Pancreas (tissue), 10 donors: ENCODE results near the gene COA7. TPM values are rescaled to one million over a fixed set of nuclear protein-coding genes. Genes with fewer than 3 reads are reported as not detected.
"Not testable (repeated sequence)": the region's sequence is repeated elsewhere in the genome, so short reads cannot be mapped to it uniquely, and the experiment has no call there.

ENCODE experiments used
- ATAC-seq, 4 donors: fragments of 200-7000 bp; cut with Tn5 transposase; one replicate each; pipeline versions ENCODE4 v1.8.0 to v1.9.1; 2020; ENCODE audit warnings: mild to moderate bottlenecking in 4 of 4, moderate library complexity in 4 of 4
- DNase-seq, 6 donors: peaks; one replicate each; pipeline ENCODE4 v3.0.0-alpha.2; 2020
- FAIRE-seq: peaks from 2 replicates; lab custom pipeline; 2012; peaks lifted over from hg19 to GRCh38; lab: Jason Lieb, UNC
- H3K27ac ChIP-seq, 4 donors: fragments of 200-600 bp; sonication (generic); 1 replicate in 3 of 4; 2 replicates in 1 of 4; pipeline versions ENCODE4 v1.5.0 to v1.8.0; 2020
- H3K27me3 ChIP-seq, 4 donors: fragments of 200-600 bp; one replicate each; pipeline ENCODE4 v1.8.0; 2021
- H3K36me3 ChIP-seq, 3 donors: fragments of 200-600 bp; sonication (generic) in 1 of 3; one replicate each; pipeline versions ENCODE4 v1.5.0 to v1.8.0; 2020 to 2021
- H3K4me1 ChIP-seq, 3 donors: fragments of 200-600 bp; one replicate each; pipeline ENCODE4 v1.8.0; 2021
- H3K4me3 ChIP-seq, 4 donors: fragments of 200-600 bp; sonication (generic) in 2 of 4; one replicate each; pipeline versions ENCODE4 v1.5.0 to v1.8.0; 2020 to 2021
- H3K9me3 ChIP-seq, 4 donors: fragments of 200-600 bp; one replicate each; pipeline ENCODE4 v1.8.0; 2021
- CTCF ChIP-seq, 4 donors: fragments of 200-600 bp; sonication (generic) in 3 of 4; IDR thresholded peaks; one replicate each; pipeline versions ENCODE4 v1.5.0 to v1.8.0; 2021; ENCODE audit warnings: antibody characterized with exemption in 4 of 4
- WGBS, 2 donors: extraction: QIAGEN DNeasy Blood & Tissue Kit; methylation state at CpG; one replicate each; pipeline ENCODE4 v1.1.7; 2013; 5-methylcytosine and 5-hydroxymethylcytosine counted together
- intact Hi-C, 3 donors: fragments of 100-400 bp; cut with DNase I; formaldehyde crosslinking; loops; one replicate each; pipeline versions ENCODE4 v1.11.1 to v1.14.2; 2022
- polyA plus RNA-seq, 2 donors: library from polyadenylated mRNA; stranded (reverse); fragments of 200-250 nt; gene quantifications; one replicate each; pipeline ENCODE4 v1.2.3, GENCODE V29; 2013
- total RNA-seq, 6 donors: library from RNA; stranded (reverse); fragmentation: NEBNext Ultra II Directional in 4 of 6; extraction: Animal tissue kit (Norgen Biotek cat#: 25700) in 4 of 6; gene quantifications; one replicate each; pipeline versions ENCODE4 v1.2.1 to v1.2.4, GENCODE V29; 2021 to 2023
- donor health status: healthy with polysubstance abuse.
- donor health status: DM: no; HTN: no; CAD: no; lungs with moderate emphysema.
- donor health status: DM: no; HTN: no; CAD: no.
- donor health status: control.
- donor health status: control.
- donor health status: Bipolar disorder and iron deficiency.
- donor health status: DM: yes; HTN: yes; CAD: no.
- donor health status: DM: no; HTN: no; CAD: no.
- donor health status: DM: no; HTN: no; CAD: no.
- donor health status: DM: yes; HTN: yes; CAD: no.

The COA7 gene
- total and polyA plus RNA-seq, 8 donors: 2.1 to 18.6 (median 7.8) TPM

- Histone ChIP-seq H3K36me3 (no peaks in the 10 kb centered on the region), H3K27ac (no peak overlapping the region), H3K4me3 (no peak overlapping the region), H3K27me3 (no peaks in the 10 kb centered on the region), H3K9me3 (no peaks in the 10 kb centered on the region), H3K4me1 (no peaks in the 10 kb centered on the region)
- no peak for TF ChIP-seq CTCF (IDR thresholded peaks at IDR 0.05)
- DNase-seq (no peak), FAIRE-seq (no peak), ATAC-seq (peak in 2 of 4 donors; percentile 29 to 30)
- intact Hi-C loops: no loop called here
- 74 to 79% methylated on average over 4 of the region's 4 CpGs for WGBS, 2 donors
Observed at GRCh38 chr1:52739699-52740467, 41.7 kb upstream of the COA7 start.

- 80 to 84% methylated on average over 10 of the region's 10 CpGs for WGBS, 2 donors
- TF ChIP-seq CTCF (IDR thresholded peaks at IDR 0.05): no peak
- no peak for FAIRE-seq
- no peak overlapping the region for H3K4me3 ChIP-seq
- ATAC-seq: no peak
- no peaks in the 10 kb centered on the region for H3K36me3 ChIP-seq
- no peaks in the 10 kb centered on the region for H3K4me1 ChIP-seq
- intact Hi-C loops: no loop called here
- DNase-seq: no peak
- H3K27ac ChIP-seq: no peak overlapping the region
- no peaks in the 10 kb centered on the region for H3K27me3 ChIP-seq
- no peaks in the 10 kb centered on the region for H3K9me3 ChIP-seq
Observed at GRCh38 chr1:52738893-52739292, 40.7 kb upstream of the COA7 start.

GRCh38 chr1:52738148-52738547 lies 40.0 kb upstream of the COA7 start:
- Histone ChIP-seq H3K4me1 (no peaks in the 10 kb centered on the region), H3K27me3 (no peaks in the 10 kb centered on the region), H3K9me3 (no peaks in the 10 kb centered on the region), H3K27ac (no peak overlapping the region), H3K4me3 (no peak overlapping the region), H3K36me3 (no peaks in the 10 kb centered on the region)
- 86 to 90% methylated on average over 5 of the region's 5 CpGs for WGBS, 2 donors
- DNase-seq (no peak), ATAC-seq (no peak), FAIRE-seq (no peak)
- intact Hi-C loops: no loop called here
- TF ChIP-seq CTCF (IDR thresholded peaks at IDR 0.05): no peak

GRCh38 chr1:52735371-52735770 lies 37.2 kb upstream of the COA7 start:
- intact Hi-C loops, H3K27me3 ChIP-seq, H3K36me3 ChIP-seq, H3K9me3 ChIP-seq, H3K4me1 ChIP-seq, FAIRE-seq, ATAC-seq, H3K4me3 ChIP-seq, H3K27ac ChIP-seq, DNase-seq: not testable (repeated sequence)
- WGBS, 2 donors: 93 to 94% methylated on average over 9 of the region's 9 CpGs

GRCh38 chr1:52733368-52733767 lies 35.2 kb upstream of the COA7 start:
- no peaks in the 10 kb centered on the region for H3K9me3 ChIP-seq
- 97 to 100% methylated on average over 3 of the region's 3 CpGs for WGBS, 2 donors
- FAIRE-seq: no peak
- intact Hi-C loops: no loop called here
- no peak for ATAC-seq
- no peak for TF ChIP-seq CTCF (IDR thresholded peaks at IDR 0.05)
- no peaks in the 10 kb centered on the region for H3K27me3 ChIP-seq
- H3K4me3 ChIP-seq: no peak overlapping the region
- no peaks in the 10 kb centered on the region for H3K36me3 ChIP-seq
- H3K27ac ChIP-seq: no peak overlapping the region
- H3K4me1 ChIP-seq: peaks cover 0 to 4% (median 0%) of the 10 kb centered on the region in 3 donors
- no peak for DNase-seq
